Fibroblast of mammary gland (primary cell): ENCODE data around the gene CLDN22.

Experiments used
- DNase-seq: peaks from one replicate; pipeline ENCODE4 v3.0.0-alpha.2; 2010; ENCODE audit warnings: low read depth
- H3K4me3 ChIP-seq: 2 replicates; pipeline ENCODE4 v1.5.1; 2011; ENCODE audit warnings: low read depth, mild to moderate bottlenecking, low read length, moderate library complexity; ENCODE audit not compliant: control insufficient read depth
- TF ChIP-seq, protein P1 (sequence below): conservative IDR thresholded peaks from 2 replicates; pipeline ENCODE4 v1.5.1; 2011; ENCODE audit warnings: low read depth, low read length, inconsistent platforms; ENCODE audit not compliant: control insufficient read depth, insufficient read depth

Gene CLDN22

DNA sequence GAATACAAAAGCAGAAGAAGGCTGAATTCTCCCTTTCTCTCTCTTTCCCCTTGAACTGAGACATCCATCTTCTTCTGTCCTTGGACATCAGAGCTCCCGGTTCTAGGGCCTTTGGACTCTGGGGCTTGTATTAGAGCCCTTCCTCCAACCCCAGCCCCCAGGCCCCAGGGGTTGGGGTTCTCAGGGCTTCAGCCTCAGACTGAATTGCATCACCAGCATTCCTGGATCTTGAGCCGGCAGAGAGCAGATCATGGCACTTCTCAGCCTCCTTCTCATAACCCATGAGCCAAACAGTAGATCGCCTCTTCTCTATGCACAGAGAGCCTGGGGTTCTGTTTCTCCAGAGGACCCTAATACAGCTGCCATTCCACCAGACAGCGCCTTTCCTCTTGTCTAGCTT is 27.5 kb upstream of the CLDN22 start:
- TF ChIP-seq, protein P1, sequence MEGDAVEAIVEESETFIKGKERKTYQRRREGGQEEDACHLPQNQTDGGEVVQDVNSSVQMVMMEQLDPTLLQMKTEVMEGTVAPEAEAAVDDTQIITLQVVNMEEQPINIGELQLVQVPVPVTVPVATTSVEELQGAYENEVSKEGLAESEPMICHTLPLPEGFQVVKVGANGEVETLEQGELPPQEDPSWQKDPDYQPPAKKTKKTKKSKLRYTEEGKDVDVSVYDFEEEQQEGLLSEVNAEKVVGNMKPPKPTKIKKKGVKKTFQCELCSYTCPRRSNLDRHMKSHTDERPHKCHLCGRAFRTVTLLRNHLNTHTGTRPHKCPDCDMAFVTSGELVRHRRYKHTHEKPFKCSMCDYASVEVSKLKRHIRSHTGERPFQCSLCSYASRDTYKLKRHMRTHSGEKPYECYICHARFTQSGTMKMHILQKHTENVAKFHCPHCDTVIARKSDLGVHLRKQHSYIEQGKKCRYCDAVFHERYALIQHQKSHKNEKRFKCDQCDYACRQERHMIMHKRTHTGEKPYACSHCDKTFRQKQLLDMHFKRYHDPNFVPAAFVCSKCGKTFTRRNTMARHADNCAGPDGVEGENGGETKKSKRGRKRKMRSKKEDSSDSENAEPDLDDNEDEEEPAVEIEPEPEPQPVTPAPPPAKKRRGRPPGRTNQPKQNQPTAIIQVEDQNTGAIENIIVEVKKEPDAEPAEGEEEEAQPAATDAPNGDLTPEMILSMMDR: no peak
- H3K4me3 ChIP-seq: no peak overlapping the region
- peak; percentile 33 for DNase-seq

DNA sequence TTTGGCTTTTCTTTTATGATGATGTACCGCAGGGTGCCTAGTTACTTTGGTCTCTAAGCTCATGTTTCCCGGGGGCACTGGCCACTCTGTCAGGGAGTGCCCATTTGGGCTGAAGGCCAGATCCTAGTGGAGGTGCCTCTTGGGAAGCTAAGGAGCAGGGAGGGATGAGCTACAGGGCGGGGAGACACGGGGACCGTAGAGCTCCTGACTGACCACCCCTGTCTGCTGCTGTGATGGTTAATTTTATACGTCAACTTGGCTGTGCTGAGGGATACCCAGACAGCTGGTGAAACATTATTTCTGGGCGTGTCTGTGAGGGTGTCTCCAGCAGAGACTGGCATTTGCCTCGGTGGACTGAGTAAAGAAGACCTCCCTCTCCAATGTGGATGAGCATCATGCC is 27.1 kb upstream of the CLDN22 start:
- TF ChIP-seq, protein P1: no peak

DNA sequence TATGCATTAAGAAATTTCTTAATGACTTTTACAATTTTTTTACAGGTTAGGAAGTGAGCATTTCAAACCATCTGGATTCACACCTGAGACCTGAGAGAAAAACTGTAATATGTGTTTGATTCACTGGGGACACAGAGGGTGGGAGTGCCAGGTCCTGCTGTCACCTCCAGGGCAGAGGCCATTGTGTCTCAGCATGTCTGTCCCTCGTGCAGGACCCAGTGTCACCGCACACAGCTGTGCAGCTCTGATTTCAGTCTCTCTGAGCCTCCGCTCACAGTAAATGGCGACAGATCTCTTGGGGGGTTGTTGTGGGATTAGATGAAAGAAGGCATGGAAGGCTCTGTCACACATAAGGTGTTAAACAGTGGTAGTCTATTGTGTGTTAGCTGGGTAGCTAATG is 25.2 kb upstream of the CLDN22 start:
- no peak for DNase-seq
- TF ChIP-seq, protein P1: no peak
- H3K4me3 ChIP-seq: no peak overlapping the region

More for the DNA sequence above, 27.1 kb upstream of the CLDN22 start:
- DNase-seq: no peak
- no peak overlapping the region for H3K4me3 ChIP-seq

DNA sequence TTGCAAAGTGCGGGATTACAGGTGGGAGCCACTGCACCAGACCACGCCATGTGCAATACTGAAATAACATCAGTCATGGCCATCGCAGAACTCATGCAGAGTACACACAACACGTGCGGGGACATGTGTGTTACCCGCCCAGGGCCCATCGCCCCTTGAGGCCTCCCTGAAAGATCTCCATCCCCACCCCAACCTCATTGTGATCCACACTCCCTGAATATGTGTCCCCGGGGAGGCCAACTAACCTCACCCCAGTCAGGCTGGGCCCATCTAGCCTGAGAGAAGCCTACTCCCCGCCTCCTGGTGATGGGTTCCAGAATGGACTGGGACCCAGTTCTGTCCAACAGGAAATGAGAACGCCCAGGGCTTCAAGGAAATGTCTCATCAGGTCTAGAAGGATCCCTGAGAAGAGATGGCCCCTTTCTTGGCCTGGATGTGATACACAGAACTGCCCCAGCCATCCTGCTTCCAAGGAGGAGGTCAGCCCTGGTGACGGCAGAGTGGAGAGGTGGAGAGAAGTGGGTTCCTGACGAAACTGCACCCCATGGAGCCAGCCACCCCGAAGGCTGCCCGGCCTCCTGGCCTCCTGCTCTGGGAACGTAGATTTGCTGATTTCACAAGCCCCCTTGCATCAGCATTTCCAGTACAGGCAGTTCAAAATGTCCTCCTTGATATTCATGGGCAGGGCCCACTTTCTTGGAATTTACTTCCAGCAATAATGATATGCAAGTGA is 24.6 kb upstream of the CLDN22 start:
- no peak for DNase-seq
- TF ChIP-seq, protein P1: no peak
- no peak overlapping the region for H3K4me3 ChIP-seq

DNA sequence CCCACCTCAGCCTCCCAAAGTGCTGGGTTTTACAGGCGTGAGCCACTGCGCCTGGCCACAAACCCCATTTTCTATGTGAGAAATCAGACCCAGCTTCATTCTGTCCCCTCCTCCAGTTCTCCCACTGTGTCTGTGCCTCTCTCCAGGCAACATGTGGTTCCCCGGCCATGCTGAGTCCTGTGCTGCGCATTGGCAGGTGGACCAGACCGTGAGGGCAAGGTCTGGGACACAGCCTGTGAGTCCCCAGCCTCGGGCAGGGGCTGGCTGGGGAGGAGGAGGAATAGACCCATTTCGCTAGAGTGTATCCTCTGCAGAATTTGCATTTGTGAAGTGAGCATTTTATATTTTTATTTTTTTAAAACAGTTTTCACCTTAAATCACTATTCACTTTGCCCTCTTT is 23.7 kb upstream of the CLDN22 start:
- DNase-seq: no peak
- TF ChIP-seq, protein P1: no peak
- H3K4me3 ChIP-seq: no peak overlapping the region

DNA sequence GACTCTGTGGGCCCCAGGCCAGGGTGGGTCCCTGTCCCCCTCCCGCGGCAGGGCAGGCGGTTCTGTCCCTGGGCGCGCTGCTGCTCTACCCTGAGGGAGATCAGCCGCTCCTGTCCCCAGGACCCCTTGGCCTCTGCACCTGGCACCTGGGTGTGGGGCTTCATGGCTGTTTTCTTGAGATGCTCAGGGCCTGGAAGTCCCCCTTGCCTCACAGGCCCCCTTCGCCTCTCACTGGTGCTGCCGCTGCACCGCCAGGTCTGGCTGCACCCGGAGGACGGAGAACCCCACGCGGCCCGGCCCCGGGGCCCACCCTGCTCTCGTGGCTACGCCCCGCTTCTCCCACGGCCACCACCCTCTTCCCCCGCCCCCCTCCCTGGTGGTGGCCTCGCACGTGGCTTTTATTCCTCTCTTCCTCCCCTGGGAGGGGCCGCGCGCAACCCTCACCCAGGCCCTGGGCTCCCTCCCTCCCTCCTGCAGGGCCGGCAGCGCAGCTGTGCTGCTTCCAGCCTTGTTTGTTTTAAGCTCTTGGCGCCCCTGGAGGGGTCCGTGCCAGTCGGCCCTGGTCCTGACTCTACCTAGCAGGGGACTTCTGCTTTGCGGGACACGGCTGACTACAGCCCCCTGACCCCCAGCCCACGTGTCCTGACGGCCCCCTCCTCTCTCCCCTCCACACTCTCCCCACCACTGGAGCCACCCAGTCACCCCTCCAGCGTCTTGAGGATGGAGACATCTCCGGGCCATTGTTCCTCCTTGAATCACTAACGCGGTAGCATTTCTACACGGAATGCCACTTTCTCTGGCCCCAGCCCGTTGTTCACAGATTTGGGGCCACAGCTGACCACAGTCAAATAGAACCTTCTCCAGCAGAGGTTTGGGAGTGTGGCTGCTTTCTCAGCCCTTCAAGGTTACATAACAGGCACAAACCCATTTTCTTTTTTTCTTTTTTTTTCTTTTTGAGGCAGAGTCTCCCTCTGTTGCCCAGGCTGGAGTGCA is 22.8 kb upstream of the CLDN22 start:
- TF ChIP-seq, protein P1: no peak
- H3K4me3 ChIP-seq: no peak overlapping the region
- DNase-seq: no peak
